AG09309 (cell line): ENCODE data around the gene TOMT.

Source experiments
- DNase-seq: peaks from one replicate; pipeline ENCODE4 v3.0.0-alpha.2; 2010; ENCODE audit warnings: low read depth
- H3K4me3 ChIP-seq: 2 replicates; pipeline ENCODE4 v1.5.1; 2011; ENCODE audit warnings: mild to moderate bottlenecking, low read depth, low read length, moderate library complexity; ENCODE audit not compliant: control insufficient read depth
- TF ChIP-seq, protein P1 (sequence below): IDR thresholded peaks from 2 replicates; pipeline ENCODE4 v1.5.1; 2011; ENCODE audit warnings: mild to moderate bottlenecking, low read depth, low read length, inconsistent platforms; ENCODE audit not compliant: insufficient read depth, control insufficient read depth; ENCODE audit errors: missing control alignments

TOMT gene

GRCh38 chr11:72112978-72113808 lies 7.5 kb downstream of the TOMT start:
- TF ChIP-seq, protein P1, sequence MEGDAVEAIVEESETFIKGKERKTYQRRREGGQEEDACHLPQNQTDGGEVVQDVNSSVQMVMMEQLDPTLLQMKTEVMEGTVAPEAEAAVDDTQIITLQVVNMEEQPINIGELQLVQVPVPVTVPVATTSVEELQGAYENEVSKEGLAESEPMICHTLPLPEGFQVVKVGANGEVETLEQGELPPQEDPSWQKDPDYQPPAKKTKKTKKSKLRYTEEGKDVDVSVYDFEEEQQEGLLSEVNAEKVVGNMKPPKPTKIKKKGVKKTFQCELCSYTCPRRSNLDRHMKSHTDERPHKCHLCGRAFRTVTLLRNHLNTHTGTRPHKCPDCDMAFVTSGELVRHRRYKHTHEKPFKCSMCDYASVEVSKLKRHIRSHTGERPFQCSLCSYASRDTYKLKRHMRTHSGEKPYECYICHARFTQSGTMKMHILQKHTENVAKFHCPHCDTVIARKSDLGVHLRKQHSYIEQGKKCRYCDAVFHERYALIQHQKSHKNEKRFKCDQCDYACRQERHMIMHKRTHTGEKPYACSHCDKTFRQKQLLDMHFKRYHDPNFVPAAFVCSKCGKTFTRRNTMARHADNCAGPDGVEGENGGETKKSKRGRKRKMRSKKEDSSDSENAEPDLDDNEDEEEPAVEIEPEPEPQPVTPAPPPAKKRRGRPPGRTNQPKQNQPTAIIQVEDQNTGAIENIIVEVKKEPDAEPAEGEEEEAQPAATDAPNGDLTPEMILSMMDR = no peak
- DNase-seq = no peak
- H3K4me3 ChIP-seq = peak overlapping the region; percentile 76

DNA sequence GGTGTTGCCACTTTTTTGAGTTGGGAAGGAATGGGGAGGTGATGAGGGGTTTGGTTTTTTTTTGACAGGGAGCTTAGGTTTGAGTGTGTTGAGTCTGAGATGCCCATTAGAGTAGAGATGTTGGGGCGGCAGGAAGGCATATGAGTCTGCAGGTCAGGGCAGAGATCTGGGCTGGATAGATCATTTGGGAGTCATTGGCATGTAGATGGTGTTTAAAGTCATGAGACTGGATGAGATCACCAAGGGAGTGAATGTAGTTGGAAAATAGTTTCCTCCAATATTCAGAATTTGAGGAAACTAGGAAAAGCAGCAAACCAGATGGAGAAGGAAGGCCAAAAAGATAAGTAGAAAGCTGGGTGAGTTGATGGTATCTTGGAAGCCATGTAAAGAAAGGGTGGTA lies 8.8 kb downstream of the TOMT start:
- TF ChIP-seq, protein P1 = no peak

DNA sequence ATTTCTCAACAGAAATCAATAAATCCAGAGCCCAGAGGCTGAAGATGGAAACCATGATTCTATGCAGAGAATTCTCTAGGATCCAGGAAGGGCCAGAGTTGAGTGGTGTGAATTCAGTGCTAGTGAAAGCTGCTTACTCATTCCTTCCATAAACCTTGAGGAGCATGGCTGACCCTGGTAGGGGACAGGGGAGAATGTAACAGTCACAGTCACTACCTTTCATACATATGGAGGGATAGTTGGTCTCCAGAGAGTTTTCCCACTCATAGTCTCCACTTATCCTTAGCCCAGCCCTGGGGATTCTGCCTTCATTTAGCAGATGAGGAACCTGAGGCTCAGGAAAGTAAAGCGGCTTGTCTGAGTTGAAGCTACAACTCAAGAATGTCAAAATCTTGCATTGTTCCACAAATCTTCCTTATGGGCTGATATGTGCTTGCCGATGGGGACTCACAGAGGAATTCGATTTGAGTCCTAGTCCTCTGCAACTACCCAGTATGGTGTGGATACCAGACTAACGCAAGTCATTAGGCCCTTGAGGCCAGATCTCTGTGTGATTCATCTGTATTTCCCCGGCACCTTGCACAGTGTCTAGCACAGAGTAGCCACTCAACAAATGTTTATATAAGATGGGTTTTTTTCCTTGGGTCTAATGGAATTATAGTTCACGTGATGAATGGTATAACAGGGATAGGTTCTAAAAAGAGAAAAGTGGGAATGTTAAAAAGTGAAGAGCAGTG lies 10.5 kb downstream of the TOMT start:
- no peak for DNase-seq
- TF ChIP-seq, protein P1 = no peak
- H3K4me3 ChIP-seq = no peak overlapping the region

More for the DNA sequence above, 8.8 kb downstream of the TOMT start:
- DNase-seq = no peak
- H3K4me3 ChIP-seq = no peak overlapping the region

DNA sequence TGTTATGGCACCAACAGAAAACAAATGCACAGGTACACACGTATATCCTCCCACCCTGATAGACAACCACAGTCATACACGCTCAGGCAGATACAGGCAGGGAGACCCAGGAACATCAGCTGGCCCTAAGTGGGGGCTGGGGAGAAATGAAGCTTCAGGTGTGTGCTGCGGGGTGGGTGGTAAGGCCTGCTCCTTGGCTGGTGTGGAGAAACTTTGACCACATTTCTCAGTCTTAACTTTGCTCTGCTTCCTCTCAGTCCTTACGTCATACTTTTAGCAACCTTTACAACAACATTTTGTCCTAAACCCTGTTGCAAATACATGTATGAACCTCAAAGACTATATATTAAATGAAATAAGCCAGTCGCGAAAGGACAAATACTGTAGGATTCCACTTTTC lies 13.5 kb downstream of the TOMT start:
- TF ChIP-seq, protein P1 = no peak
- no peak for DNase-seq
- no peak overlapping the region for H3K4me3 ChIP-seq

DNA sequence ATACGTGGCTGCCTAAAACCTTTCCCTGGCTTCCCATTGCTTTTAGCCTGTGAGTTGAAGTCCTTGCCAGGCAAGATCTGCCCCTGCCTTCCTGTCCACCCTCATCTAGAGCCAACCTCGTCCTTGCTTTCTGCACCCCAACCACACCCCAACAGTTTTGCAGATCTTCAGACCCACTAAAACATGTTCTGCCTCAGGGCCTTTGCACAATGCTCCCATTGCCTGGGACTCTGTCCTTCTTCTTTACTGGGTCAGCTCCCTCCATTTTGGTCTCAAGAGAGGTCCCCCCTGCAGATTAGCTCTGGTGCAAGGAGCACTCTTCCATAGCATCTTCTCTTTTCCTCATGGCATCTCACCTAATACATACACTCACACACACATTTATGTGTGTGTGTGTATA lies 15.2 kb downstream of the TOMT start:
- DNase-seq = no peak
- H3K4me3 ChIP-seq = no peak overlapping the region
- TF ChIP-seq, protein P1 = no peak

GRCh38 chr11:72122607-72123006 lies 16.9 kb downstream of the TOMT start:
- DNase-seq = no peak
- TF ChIP-seq, protein P1 = no peak
- no peak overlapping the region for H3K4me3 ChIP-seq
